ENCODE data around the gene STOML3. TPM values are rescaled to one million over a fixed set of nuclear protein-coding genes. Genes with fewer than 3 reads are reported as not detected.

Gene STOML3, protein sequence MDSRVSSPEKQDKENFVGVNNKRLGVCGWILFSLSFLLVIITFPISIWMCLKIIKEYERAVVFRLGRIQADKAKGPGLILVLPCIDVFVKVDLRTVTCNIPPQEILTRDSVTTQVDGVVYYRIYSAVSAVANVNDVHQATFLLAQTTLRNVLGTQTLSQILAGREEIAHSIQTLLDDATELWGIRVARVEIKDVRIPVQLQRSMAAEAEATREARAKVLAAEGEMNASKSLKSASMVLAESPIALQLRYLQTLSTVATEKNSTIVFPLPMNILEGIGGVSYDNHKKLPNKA
- not detected for total RNA-seq

DNA sequence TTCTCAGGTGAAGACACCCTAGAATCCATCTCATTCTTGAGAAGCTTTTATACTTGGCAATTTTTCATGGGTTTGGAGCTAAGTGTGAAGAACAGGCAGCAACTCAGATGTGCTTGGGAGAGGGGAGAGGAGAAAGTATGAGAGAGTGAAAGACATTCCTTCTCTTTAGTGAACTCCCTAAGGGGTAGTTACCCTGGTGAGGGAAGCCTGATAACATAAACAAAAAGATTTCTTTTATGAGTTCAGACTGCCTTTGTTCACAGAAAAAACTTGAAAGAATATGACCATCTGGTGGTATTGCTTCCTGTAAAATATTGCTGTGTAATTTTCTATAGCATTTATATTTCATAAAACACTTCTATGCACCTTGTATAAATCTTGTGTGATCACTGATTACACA, at the start of gene STOML3:
Gene STOML3 (minus strand): TSS at position 139 of the 400 bp plus-strand sequence. CDS start 110 bp downstream, at position 29.
- no peak within 1 kb of the TSS for H3K4me3 Mint-ChIP-seq
- H3K9me3 Mint-ChIP-seq = no peaks in the 10 kb centered on the region
- H3K27me3 Mint-ChIP-seq (ENCODE audit: low read depth) = peaks cover 18% of the 10 kb centered on the region
- H3K4me1 Mint-ChIP-seq (ENCODE audit: low read depth) = no peaks in the 10 kb centered on the region
- ATAC-seq (replicated peaks in 1 of 2) (no peak), DNase-seq (no peak)
- no peak within 1 kb of the TSS for H3K27ac Mint-ChIP-seq
- no peaks in the 10 kb centered on the region for H3K36me3 Mint-ChIP-seq (ENCODE audit: insufficient read depth in 2 of 2)

DNA sequence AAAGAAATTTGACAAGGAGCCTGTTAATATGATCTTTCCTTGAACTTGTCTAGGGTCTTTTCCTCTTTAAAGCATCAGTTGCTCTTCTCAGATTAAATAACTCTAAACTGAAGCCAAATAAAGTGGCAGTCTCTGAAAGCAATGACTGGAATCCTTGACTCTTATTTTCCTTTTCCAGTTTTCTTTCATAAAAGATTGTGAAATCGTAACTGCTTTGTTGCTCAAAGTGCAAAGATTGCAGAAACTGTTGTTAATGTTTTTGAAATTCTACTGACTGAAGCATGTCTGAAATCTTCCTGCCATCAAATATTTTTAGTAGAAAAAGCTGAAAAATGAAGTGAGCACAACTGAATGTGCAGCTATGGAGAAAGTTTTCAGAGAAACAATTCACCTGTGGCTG, 49.6 kb upstream of the STOML3 start:
- Mint-ChIP-seq H3K4me3 (peak overlapping the region; percentile 74 to 87), H3K36me3 (ENCODE audit: insufficient read depth in 2 of 2) (peaks cover 5 to 27% of the 10 kb centered on the region in 2 donors), H3K27ac (no peak overlapping the region), H3K9me3 (no peaks in the 10 kb centered on the region), H3K4me1 (ENCODE audit: low read depth) (peaks cover 37% of the 10 kb centered on the region), H3K27me3 (ENCODE audit: low read depth) (no peaks in the 10 kb centered on the region)
- no peak for ATAC-seq (replicated peaks in 1 of 2)
- no peak for DNase-seq

DNA sequence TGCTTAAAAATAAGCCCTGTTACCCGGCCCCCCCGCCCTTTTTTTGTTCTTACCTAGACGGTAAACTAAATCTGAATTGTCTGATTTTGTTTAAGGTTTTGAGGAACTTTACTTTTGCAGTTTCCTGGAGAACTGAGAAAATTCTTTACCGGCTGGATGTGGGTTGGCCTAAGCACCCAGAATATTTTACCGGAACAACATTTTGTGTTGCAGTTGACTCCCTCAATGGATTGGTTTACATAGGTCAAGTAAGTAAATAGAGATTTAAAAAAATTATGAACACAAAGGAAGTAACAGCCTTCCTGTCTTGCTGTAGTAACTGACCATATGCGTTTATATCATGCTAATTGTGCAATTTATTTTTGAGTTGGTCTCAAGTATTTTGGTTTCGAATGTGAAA, 48.4 kb upstream of the STOML3 start:
- peaks cover 49% of the 10 kb centered on the region for H3K4me1 Mint-ChIP-seq (ENCODE audit: low read depth)
- H3K4me3 Mint-ChIP-seq = peak overlapping the region; percentile 87 to 95
- H3K27ac Mint-ChIP-seq = peak overlapping the region; percentile 93
- no peaks in the 10 kb centered on the region for H3K27me3 Mint-ChIP-seq (ENCODE audit: low read depth)
- no peaks in the 10 kb centered on the region for H3K9me3 Mint-ChIP-seq
- no peak for DNase-seq
- ATAC-seq (replicated peaks in 1 of 2) = no peak
- H3K36me3 Mint-ChIP-seq (ENCODE audit: insufficient read depth in 2 of 2) = peaks cover 5 to 25% of the 10 kb centered on the region in 2 donors

DNA sequence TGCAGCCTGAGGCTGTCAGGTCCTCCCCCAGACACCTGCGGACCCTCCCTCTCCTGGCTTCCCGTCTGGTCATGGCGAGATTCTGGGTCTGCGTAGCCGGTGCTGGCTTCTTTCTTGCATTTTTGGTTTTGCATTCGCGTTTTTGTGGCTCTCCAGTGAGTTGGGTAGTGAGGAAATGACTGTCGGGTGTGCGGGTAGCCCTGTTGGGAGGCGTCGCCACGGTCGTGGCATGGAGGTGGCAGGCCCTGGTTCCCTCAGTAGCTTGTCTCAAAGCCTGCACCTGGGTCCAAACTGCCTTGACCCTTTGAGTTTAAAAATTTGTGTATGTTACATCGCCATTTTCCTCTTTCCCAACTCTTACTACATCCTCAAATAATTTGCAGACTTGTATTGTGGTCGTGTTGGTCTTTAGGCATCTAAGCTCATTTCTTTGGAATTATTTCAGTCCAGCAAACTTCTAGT, 48.0 kb upstream of the STOML3 start:
- peak overlapping the region; percentile 93 for H3K27ac Mint-ChIP-seq
- peak overlapping the region; percentile 87 to 95 for H3K4me3 Mint-ChIP-seq
- ATAC-seq (replicated peaks in 1 of 2) (peak; percentile 75 to 77), DNase-seq (peak; percentile 82 to 84)
- H3K27me3 Mint-ChIP-seq (ENCODE audit: low read depth) = no peaks in the 10 kb centered on the region
- H3K4me1 Mint-ChIP-seq (ENCODE audit: low read depth) = peaks cover 53% of the 10 kb centered on the region
- no peaks in the 10 kb centered on the region for H3K9me3 Mint-ChIP-seq
- H3K36me3 Mint-ChIP-seq (ENCODE audit: insufficient read depth in 2 of 2) = peaks cover 5 to 24% of the 10 kb centered on the region in 2 donors

DNA sequence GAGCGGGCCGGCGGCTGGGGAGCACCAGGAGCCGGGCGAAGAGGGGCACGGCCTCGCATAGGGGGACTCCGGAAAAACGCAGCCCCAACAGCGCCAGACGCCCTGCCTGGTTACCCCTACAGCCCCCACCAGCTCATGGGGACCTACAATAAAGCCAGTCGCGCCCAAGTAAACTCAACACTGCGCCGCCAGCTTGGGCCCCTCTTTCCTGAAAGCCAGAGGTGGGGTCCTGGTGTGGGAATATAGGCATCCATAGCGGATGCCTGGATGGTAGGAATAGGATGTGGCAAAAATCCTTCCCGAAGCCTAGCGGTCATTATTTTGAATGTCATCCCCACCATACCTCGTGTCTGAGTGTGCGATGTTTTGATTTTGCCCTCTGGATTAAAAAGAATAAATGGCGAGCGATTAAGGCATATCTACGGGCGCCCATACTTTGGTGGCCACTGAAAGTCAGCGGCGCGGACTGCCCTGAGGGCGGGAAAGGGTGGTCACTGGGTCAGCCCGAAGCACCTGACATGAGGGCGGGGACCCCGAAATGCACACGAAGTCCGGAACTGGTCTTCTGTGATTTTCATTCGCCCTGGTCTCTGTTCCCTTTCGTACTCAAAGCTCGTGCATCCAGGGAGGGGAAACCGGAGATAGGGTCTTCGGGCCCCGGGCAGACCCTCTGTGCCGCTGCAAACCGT, 47.4 kb upstream of the STOML3 start, which contains the start of the genes NHLRC3 and PROSER1:
Gene NHLRC3 (plus strand): TSS at position 577 of the 689 bp plus-strand sequence. CDS start 184 bp downstream, outside the sequence.
Gene PROSER1 (minus strand): TSS at position 210 of the 689 bp plus-strand sequence. CDS start 847 bp downstream, outside the sequence.
- Mint-ChIP-seq H3K27ac (peak within 1 kb of the TSS; percentile 99), H3K4me1 (ENCODE audit: low read depth) (peaks cover 59% of the 10 kb centered on the region), H3K9me3 (no peaks in the 10 kb centered on the region), H3K4me3 (peak within 1 kb of the TSS; percentile 87 to 95), H3K27me3 (ENCODE audit: low read depth) (no peaks in the 10 kb centered on the region), H3K36me3 (ENCODE audit: insufficient read depth in 2 of 2) (peaks cover 5 to 23% of the 10 kb centered on the region in 2 donors)
- peak; percentile 84 to 88 for DNase-seq
- ATAC-seq (replicated peaks in 1 of 2) = peak; percentile 85 to 88

DNA sequence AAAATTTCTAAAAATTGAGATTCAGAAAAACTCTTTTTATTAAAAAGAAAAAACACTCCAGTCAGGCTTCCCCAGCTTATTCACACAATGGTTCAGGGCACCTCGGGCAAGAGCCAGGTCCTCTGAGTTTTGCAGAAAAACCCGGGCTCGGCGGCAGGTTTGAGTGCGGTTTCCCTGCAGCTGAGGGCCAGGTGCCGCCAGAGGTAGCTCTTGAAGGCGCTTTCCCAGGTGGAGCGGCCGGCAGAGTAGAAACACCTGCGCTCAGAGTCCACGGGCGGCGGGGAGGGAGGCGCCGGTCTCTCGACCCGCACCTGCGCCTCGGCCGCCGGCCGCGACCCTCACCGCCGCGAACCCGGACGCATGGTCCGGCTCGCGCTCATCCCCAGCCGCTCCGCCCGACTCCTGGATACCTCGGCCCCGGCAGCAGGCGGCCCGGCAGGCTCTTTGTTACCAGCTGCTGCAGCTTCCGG, 46.8 kb upstream of the STOML3 start:
- Mint-ChIP-seq H3K9me3 (no peaks in the 10 kb centered on the region), H3K36me3 (ENCODE audit: insufficient read depth in 2 of 2) (peaks cover 5 to 23% of the 10 kb centered on the region in 2 donors), H3K27me3 (ENCODE audit: low read depth) (no peaks in the 10 kb centered on the region), H3K4me3 (peak overlapping the region; percentile 87 to 95), H3K4me1 (ENCODE audit: low read depth) (peaks cover 61% of the 10 kb centered on the region), H3K27ac (peak overlapping the region; percentile 99)
- ATAC-seq (replicated peaks in 1 of 2) = peak in 1 of 2 donors; percentile 14
- DNase-seq = no peak

DNA sequence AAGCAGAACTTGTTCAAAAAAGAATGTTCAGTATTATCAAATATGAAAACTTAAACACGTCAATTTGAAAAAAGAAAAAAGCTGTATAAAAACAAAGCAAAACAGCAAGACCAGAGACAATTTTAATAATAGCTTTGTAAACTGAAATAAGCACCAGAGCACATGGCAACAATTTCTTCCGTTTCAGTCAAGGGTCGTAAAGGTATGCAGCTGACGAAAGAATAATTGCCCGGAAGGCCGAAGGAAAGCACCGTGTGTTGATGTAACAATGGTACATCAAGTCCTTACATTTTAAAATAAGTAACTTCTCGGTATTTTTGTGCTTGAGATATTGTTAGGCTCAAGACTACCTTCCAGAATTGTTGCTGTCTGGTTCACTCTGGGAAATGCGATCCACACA, 45.6 kb upstream of the STOML3 start:
- H3K9me3 Mint-ChIP-seq = no peaks in the 10 kb centered on the region
- ATAC-seq (replicated peaks in 1 of 2) (no peak), DNase-seq (peak; percentile 19 to 26)
- peaks cover 7 to 23% of the 10 kb centered on the region in 2 donors for H3K36me3 Mint-ChIP-seq (ENCODE audit: insufficient read depth in 2 of 2)
- peaks cover 58% of the 10 kb centered on the region for H3K4me1 Mint-ChIP-seq (ENCODE audit: low read depth)
- H3K27ac Mint-ChIP-seq = peak overlapping the region; percentile 99
- H3K4me3 Mint-ChIP-seq = peak overlapping the region; percentile 87 to 95
- H3K27me3 Mint-ChIP-seq (ENCODE audit: low read depth) = no peaks in the 10 kb centered on the region

DNA sequence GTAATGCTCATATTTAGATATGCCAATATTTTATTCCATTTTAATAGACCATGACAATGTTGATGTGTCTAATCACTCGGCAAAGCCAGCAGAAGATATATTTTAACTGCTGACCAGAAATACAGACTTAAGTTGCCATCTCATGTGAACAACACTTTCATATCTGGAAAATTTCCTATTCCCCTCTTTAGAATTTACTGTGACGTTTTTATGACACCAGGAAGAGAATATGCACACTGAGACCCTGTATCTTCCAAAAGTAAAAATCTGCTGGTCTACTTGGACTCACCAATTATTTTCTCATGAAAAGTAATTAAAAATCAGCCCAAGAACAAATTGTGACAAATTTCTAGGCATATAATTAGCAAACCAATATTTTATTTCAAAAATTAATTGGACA, 45.2 kb upstream of the STOML3 start:
- DNase-seq (no peak), ATAC-seq (replicated peaks in 1 of 2) (no peak)
- peak overlapping the region; percentile 99 for H3K27ac Mint-ChIP-seq
- peaks cover 7 to 22% of the 10 kb centered on the region in 2 donors for H3K36me3 Mint-ChIP-seq (ENCODE audit: insufficient read depth in 2 of 2)
- no peaks in the 10 kb centered on the region for H3K9me3 Mint-ChIP-seq
- no peaks in the 10 kb centered on the region for H3K27me3 Mint-ChIP-seq (ENCODE audit: low read depth)
- peak overlapping the region; percentile 87 to 95 for H3K4me3 Mint-ChIP-seq
- H3K4me1 Mint-ChIP-seq (ENCODE audit: low read depth) = peaks cover 53% of the 10 kb centered on the region

DNA sequence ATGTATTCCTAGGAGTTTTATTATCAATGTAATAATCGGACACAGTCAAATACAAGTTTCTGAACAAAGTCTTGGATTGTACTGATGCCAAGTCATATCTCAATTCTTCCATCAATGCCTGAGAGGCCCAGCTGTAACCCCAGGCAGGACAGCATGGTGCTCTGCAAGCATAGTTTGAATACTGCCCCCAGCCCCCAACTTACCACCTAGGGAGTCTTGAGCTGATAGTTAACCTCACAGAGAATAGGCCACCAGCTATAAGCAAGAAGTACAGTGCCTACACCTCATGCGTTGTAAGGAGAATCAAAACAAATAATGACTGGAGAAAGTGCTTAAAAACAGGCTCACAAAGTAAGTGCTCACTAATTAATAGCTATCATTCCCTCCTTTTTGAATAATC, 44.6 kb upstream of the STOML3 start:
- Mint-ChIP-seq H3K9me3 (no peaks in the 10 kb centered on the region), H3K4me1 (ENCODE audit: low read depth) (peaks cover 47% of the 10 kb centered on the region), H3K36me3 (ENCODE audit: insufficient read depth in 2 of 2) (peaks cover 7 to 18% of the 10 kb centered on the region in 2 donors), H3K4me3 (peak overlapping the region; percentile 87 to 95), H3K27me3 (ENCODE audit: low read depth) (no peaks in the 10 kb centered on the region), H3K27ac (peak overlapping the region; percentile 99)
- DNase-seq = no peak
- ATAC-seq (replicated peaks in 1 of 2) = no peak

DNA sequence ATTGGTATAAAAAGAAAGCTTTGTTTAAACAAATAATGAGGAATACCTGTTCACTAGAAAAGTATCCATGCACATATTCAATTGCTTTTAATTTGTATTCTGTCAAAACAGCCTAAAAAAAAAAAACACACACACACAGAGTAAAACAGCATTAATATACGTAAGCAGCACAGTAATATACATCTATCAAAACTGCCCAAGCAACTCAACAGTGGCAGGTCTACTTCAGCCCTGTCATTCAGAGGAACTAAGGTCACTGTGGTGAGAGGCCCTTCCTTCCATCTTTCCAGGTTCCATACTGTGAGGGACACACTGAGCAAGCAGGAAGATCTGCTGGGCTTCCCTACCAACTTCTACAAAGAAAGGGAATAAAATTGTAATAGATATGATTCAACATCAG, 43.5 kb upstream of the STOML3 start:
- ATAC-seq (replicated peaks in 1 of 2) (no peak), DNase-seq (no peak)
- peaks cover 7 to 18% of the 10 kb centered on the region in 2 donors for H3K36me3 Mint-ChIP-seq (ENCODE audit: insufficient read depth in 2 of 2)
- peaks cover 36% of the 10 kb centered on the region for H3K4me1 Mint-ChIP-seq (ENCODE audit: low read depth)
- H3K9me3 Mint-ChIP-seq = no peaks in the 10 kb centered on the region
- no peak overlapping the region for H3K27ac Mint-ChIP-seq
- H3K27me3 Mint-ChIP-seq (ENCODE audit: low read depth) = no peaks in the 10 kb centered on the region
- peak overlapping the region; percentile 54 to 95 for H3K4me3 Mint-ChIP-seq

DNA sequence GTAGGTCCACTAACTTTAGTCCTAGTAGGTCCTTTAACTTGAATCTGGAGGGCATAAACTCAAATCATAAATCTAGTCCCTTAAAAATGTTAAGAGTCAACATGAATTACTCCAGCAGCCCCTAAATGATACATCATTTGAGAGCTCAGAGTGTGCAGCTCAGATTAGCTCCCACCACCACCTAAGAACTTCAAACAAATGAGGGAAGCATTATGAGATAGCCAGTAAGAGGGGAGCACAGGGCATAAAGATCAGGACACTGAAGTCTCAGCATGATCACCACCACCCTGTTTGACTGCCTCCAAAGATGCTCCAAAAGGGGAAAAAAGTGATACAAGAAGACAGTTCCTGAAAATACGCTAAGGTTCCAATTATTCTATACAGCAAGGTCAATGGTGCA, 41.5 kb upstream of the STOML3 start:
- H3K4me1 Mint-ChIP-seq (ENCODE audit: low read depth) = peaks cover 36% of the 10 kb centered on the region
- no peak for DNase-seq
- peak overlapping the region; percentile 31 for H3K27ac Mint-ChIP-seq
- no peaks in the 10 kb centered on the region for H3K9me3 Mint-ChIP-seq
- no peak for ATAC-seq (replicated peaks in 1 of 2)
- H3K4me3 Mint-ChIP-seq = no peak overlapping the region
- peaks cover 9 to 28% of the 10 kb centered on the region in 2 donors for H3K36me3 Mint-ChIP-seq (ENCODE audit: insufficient read depth in 2 of 2)
- no peaks in the 10 kb centered on the region for H3K27me3 Mint-ChIP-seq (ENCODE audit: low read depth)

DNA sequence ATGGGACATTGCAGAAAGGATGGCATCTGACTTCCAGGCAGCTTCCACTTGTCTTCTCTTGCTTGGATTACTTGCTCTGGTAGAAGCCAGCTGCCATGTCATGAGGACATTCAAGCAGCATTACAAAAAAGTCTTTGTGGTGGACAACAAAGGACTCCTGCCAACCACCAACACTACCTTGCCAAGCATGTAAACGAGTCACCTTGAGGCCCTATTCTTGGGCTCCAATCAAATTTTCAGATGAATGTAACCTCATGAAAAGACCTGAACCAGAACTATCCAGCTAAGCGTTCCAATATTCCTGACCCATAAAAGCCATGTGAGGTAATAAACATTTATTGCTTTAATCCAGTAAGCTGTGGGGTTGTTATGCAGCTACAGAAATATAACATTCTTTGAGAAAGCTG, 34.8 kb upstream of the STOML3 start:
- Mint-ChIP-seq H3K9me3 (no peaks in the 10 kb centered on the region), H3K27ac (no peak overlapping the region), H3K27me3 (ENCODE audit: low read depth) (no peaks in the 10 kb centered on the region), H3K4me1 (ENCODE audit: low read depth) (no peaks in the 10 kb centered on the region), H3K36me3 (ENCODE audit: insufficient read depth in 2 of 2) (peaks cover 3 to 34% of the 10 kb centered on the region in 2 donors), H3K4me3 (no peak overlapping the region)
- ATAC-seq (replicated peaks in 1 of 2) = no peak
- no peak for DNase-seq

DNA sequence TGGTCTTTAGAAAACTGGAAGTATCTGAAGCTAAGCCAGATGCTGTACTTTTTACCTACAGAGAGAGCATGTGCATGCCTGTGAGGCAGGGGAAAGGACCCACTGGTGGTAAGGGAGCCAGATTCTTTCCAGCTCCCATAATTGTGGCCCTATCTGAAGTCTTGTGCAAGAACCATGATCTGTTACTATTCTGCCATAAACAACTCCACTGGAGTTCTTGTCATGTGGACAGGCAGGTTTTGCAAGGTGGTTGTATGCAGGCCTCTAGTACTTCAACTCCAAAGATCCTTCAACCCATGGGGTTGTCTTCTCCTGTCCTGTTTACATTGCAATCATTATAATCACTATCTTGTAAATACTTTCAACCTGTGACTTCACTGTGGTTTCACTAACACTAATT, 33.1 kb upstream of the STOML3 start:
- DNase-seq (no peak), ATAC-seq (replicated peaks in 1 of 2) (no peak)
- Mint-ChIP-seq H3K4me1 (ENCODE audit: low read depth) (no peaks in the 10 kb centered on the region), H3K27me3 (ENCODE audit: low read depth) (no peaks in the 10 kb centered on the region), H3K4me3 (no peak overlapping the region), H3K9me3 (no peaks in the 10 kb centered on the region), H3K27ac (peak overlapping the region; percentile 2), H3K36me3 (ENCODE audit: insufficient read depth in 2 of 2) (peaks cover 5 to 33% of the 10 kb centered on the region in 2 donors)

All from activated T-cell treated with anti-CD3 and anti-CD28 coated beads, Interleukin-2, amount 50 U/mL, for 72 hours (primary cell).